Keratinocyte (primary cell): ENCODE data around the gene SLC39A13. TPM values are rescaled to one million over a fixed set of nuclear protein-coding genes. Genes with fewer than 3 reads are reported as not detected.

ENCODE experiments used
- DNase-seq: peaks from one replicate; pipeline ENCODE4 v3.0.0-alpha.2; 2011; ENCODE audit warnings: low read depth, missing footprints, low spot score
- FAIRE-seq: peaks from 2 replicates; lab custom pipeline; 2011; peaks lifted over from hg19 to GRCh38; lab: Jason Lieb, UNC
- H2AFZ ChIP-seq: 2 replicates; pipeline ENCODE4 v1.6.0; 2012; ENCODE audit warnings: low read length, control low read depth, inconsistent platforms; ENCODE audit not compliant: control insufficient read depth
- H3K27ac ChIP-seq: 2 replicates; pipeline ENCODE4 v1.5.1; 2011; ENCODE audit warnings: low read length; ENCODE audit not compliant: control insufficient read depth, insufficient read depth
- H3K27me3 ChIP-seq: 3 replicates; pipeline ENCODE4 v1.6.0; 2011; ENCODE audit warnings: low read length; ENCODE audit not compliant: control insufficient read depth, insufficient read depth; ENCODE audit errors: extremely low read depth
- H3K36me3 ChIP-seq, 2 experiments: 2 replicates in 1 of 2; 3 replicates in 1 of 2; pipeline ENCODE4 v1.5.1; 2011; ENCODE audit warnings: low read length in 2 of 2, mild to moderate bottlenecking in 1 of 2; ENCODE audit not compliant: control insufficient read depth in 2 of 2, insufficient read depth in 2 of 2; ENCODE audit errors: extremely low read depth in 1 of 2
- H3K4me1 ChIP-seq: 3 replicates; pipeline ENCODE4 v1.5.1; 2011; ENCODE audit warnings: low read length; ENCODE audit not compliant: control insufficient read depth, insufficient read depth; ENCODE audit errors: extremely low read depth
- H3K4me2 ChIP-seq: 3 replicates; pipeline ENCODE4 v1.6.0; 2011; ENCODE audit warnings: low read depth, low read length; ENCODE audit not compliant: control insufficient read depth, insufficient read depth; ENCODE audit errors: extremely low read depth
- H3K4me3 ChIP-seq, 3 experiments: fragments of 200-600 bp in 1 of 3; sonication (generic) in 1 of 3; 2 replicates in 2 of 3; 3 replicates in 1 of 3; pipeline ENCODE4 v1.5.1; 2011 to 2016; ENCODE audit warnings: low read length in 3 of 3, mild to moderate bottlenecking in 3 of 3, control low read depth in 2 of 3, inconsistent platforms in 1 of 3, low read depth in 1 of 3, mixed read lengths in 1 of 3, mixed run types in 1 of 3, moderate library complexity in 1 of 3; ENCODE audit not compliant: control insufficient read depth in 2 of 3, insufficient read depth in 2 of 3; ENCODE audit errors: extremely low read depth in 1 of 3
- H3K79me2 ChIP-seq: 2 replicates; pipeline ENCODE4 v1.6.0; 2012; ENCODE audit warnings: low read length; ENCODE audit not compliant: control insufficient read depth, insufficient read depth
- H3K9ac ChIP-seq: 3 replicates; pipeline ENCODE4 v1.6.0; 2011; ENCODE audit warnings: low read length; ENCODE audit not compliant: control insufficient read depth, insufficient read depth; ENCODE audit errors: extremely low read depth
- H3K9me1 ChIP-seq: 3 replicates; pipeline ENCODE4 v1.6.0; 2011; ENCODE audit warnings: low read length; ENCODE audit not compliant: control insufficient read depth, insufficient read depth; ENCODE audit errors: extremely low read depth
- H3K9me3 ChIP-seq: 2 replicates; pipeline ENCODE4 v1.5.1; 2012; ENCODE audit warnings: low read depth, low read length; ENCODE audit not compliant: control insufficient read depth
- H4K20me1 ChIP-seq: 3 replicates; pipeline ENCODE4 v1.6.0; 2011; ENCODE audit warnings: low read length; ENCODE audit not compliant: control insufficient read depth, insufficient read depth; ENCODE audit errors: extremely low read depth
- EZH2 ChIP-seq: IDR thresholded peaks from one replicate; pipeline ENCODE4 v1.6.1; 2012; ENCODE audit warnings: inconsistent platforms, mild to moderate bottlenecking, low read length, moderate library complexity
- dilution Hi-C: fragments of 300-500 bp; cut with MboI; formaldehyde crosslinking; loops from one replicate; pipeline ENCODE4 v1.7.0; 2020; ENCODE audit warnings: low sequenced_read_pairs; ENCODE audit not compliant: extremely low pct_ligation_motif_present
- polyA plus RNA-seq, 5 experiments: library from polyadenylated mRNA; depleted of rRNA in 3 of 5; stranded (reverse) in 3 of 5; stranded (forward) in 1 of 5; unstranded in 1 of 5; fragments of >200 nt; gene quantifications; 1 replicate in 1 of 5; 2 replicates in 3 of 5; 3 replicates in 1 of 5; pipeline versions ENCODE4 v1.2.1 to v1.2.3, GENCODE V29; 2011 to 2012; ENCODE audit warnings: missing spikeins in 2 of 5, low read depth in 1 of 5, low replicate concordance in 1 of 5
- TF ChIP-seq, protein P1 (sequence below), 3 experiments: IDR thresholded peaks in 1 of 3; conservative IDR thresholded peaks in 1 of 3; optimal IDR thresholded peaks in 1 of 3; 2 replicates in 2 of 3; 3 replicates in 1 of 3; pipeline versions ENCODE3 to v1.5.1; 2011; ENCODE audit warnings: low read length in 3 of 3, mild to moderate bottlenecking in 3 of 3, moderate library complexity in 2 of 3, control low read depth in 1 of 3, inconsistent platforms in 1 of 3; ENCODE audit not compliant: insufficient read depth in 2 of 3; ENCODE audit errors: extremely low read depth in 1 of 3

SLC39A13 gene
- polyA plus RNA-seq, 1 donor (not counting 4 experiments of a cell fraction or from before 2014, with no cell fraction given) = 35.3 TPM

DNA sequence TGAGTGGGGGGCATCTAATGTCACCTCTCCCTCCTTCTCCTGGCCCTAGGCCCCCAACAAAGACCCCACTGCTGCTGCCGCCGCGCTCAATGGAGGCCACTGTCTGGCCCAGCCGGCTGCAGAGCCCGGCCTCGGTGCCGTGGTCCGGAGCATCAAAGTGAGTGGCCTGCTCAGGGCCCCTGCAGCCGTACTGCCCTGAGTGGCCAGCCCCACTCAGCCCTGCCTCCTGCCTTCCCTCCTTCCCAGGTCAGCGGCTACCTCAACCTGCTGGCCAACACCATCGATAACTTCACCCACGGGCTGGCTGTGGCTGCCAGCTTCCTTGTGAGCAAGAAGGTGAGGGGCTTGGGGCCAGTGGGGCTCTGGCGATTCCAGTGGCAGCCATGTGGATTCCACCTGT is 5.0 kb downstream of the SLC39A13 start:
- Histone ChIP-seq H3K4me1 (peaks cover 33% of the 10 kb centered on the region), H3K9me1 (no peaks in the 10 kb centered on the region), H4K20me1 (peaks cover 7% of the 10 kb centered on the region), H2AFZ (no peak overlapping the region), H3K4me2 (no peak overlapping the region), H3K27ac (no peak overlapping the region), H3K36me3 (peaks cover 25 to 42% of the 10 kb centered on the region in 2 experiments), H3K4me3 (no peak overlapping the region), H3K9ac (no peak overlapping the region), H3K79me2 (peaks cover 29% of the 10 kb centered on the region), H3K9me3 (no peaks in the 10 kb centered on the region), H3K27me3 (no peaks in the 10 kb centered on the region)
- DNase-seq (no peak), FAIRE-seq (no peak)
- TF ChIP-seq, protein P1, sequence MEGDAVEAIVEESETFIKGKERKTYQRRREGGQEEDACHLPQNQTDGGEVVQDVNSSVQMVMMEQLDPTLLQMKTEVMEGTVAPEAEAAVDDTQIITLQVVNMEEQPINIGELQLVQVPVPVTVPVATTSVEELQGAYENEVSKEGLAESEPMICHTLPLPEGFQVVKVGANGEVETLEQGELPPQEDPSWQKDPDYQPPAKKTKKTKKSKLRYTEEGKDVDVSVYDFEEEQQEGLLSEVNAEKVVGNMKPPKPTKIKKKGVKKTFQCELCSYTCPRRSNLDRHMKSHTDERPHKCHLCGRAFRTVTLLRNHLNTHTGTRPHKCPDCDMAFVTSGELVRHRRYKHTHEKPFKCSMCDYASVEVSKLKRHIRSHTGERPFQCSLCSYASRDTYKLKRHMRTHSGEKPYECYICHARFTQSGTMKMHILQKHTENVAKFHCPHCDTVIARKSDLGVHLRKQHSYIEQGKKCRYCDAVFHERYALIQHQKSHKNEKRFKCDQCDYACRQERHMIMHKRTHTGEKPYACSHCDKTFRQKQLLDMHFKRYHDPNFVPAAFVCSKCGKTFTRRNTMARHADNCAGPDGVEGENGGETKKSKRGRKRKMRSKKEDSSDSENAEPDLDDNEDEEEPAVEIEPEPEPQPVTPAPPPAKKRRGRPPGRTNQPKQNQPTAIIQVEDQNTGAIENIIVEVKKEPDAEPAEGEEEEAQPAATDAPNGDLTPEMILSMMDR (optimal IDR thresholded peaks at IDR 0.05 in 1 of 3, IDR thresholded peaks at IDR 0.05 in 1 of 3, conservative IDR thresholded peaks at IDR 0.05 in 1 of 3; ENCODE audit: extremely low read depth in 1 of 3, insufficient read depth in 2 of 3, low read length in 3 of 3) = no peak
- no peak for TF ChIP-seq EZH2
- dilution Hi-C loops = no loop called here

DNA sequence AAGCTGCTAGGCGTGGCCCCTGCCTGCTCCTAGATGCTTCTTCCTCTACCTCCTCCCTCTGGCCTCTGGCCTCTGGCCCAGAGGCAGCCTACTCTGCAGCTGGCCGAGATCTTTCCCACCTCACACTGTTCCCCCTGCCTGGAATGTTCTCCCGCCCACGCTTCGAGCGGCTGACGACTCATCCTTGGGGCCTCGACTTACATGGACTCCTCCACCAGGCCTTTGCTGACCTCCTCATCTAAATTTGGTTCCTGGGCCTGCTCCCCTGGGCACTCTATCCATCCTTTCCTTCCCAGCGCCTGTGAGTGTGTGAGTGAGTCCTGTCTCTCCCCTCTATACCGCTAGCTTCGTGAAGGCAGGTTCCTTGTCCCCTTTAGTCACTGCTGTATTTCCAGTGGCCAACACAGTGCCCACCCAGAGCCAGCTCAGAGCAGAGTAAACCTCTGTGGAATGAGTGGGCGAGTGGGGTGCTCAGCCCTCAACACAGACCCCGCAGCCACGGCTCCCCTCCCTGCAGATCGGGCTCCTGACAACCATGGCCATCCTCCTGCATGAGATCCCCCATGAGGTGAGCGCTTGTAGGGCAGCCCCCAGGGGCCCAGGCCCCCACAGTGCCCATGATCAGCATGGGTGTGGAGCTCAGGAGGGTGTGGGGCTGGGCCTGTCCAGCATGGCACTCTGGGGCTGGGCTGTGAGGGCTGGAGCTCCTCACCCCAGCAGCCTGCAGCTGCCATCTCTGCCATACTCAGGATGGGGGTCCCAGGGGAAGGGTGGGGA is 5.7 kb downstream of the SLC39A13 start:
- no peak overlapping the region for H3K9ac ChIP-seq
- dilution Hi-C loops = no loop called here
- no peaks in the 10 kb centered on the region for H3K9me1 ChIP-seq
- TF ChIP-seq, protein P1 (optimal IDR thresholded peaks at IDR 0.05 in 1 of 3, IDR thresholded peaks at IDR 0.05 in 1 of 3, conservative IDR thresholded peaks at IDR 0.05 in 1 of 3; ENCODE audit: extremely low read depth in 1 of 3, insufficient read depth in 2 of 3, low read length in 3 of 3) = no peak
- TF ChIP-seq EZH2 = no peak
- no peak overlapping the region for H3K27ac ChIP-seq
- DNase-seq (no peak), FAIRE-seq (no peak)
- no peak overlapping the region for H2AFZ ChIP-seq
- peaks cover 33% of the 10 kb centered on the region for H3K4me1 ChIP-seq
- H3K4me3 ChIP-seq = no peak overlapping the region
- peaks cover 7% of the 10 kb centered on the region for H4K20me1 ChIP-seq
- H3K79me2 ChIP-seq = peaks cover 25% of the 10 kb centered on the region
- no peaks in the 10 kb centered on the region for H3K27me3 ChIP-seq
- no peaks in the 10 kb centered on the region for H3K9me3 ChIP-seq
- peaks cover 30 to 49% of the 10 kb centered on the region in 2 experiments for H3K36me3 ChIP-seq
- H3K4me2 ChIP-seq = no peak overlapping the region
